Measurements from ENCODE around the gene TMEM234. TPM values are rescaled to one million over a fixed set of nuclear protein-coding genes. Genes with fewer than 3 reads are reported as not detected.
A peak's percentile ranks its signal among the peaks of the same experiment; 100 is the strongest.
"Not testable (repeated sequence)": the region's sequence is repeated elsewhere in the genome, so short reads cannot be mapped to it uniquely, and the experiment has no call there.

Gene TMEM234
- 10 to 100 TPM; 20.2 to 32.3 (median 27.1) TPM for polyA plus RNA-seq (ENCODE audit: insufficient read length in 4 of 4)

- peak in 2 of 4 donors; percentile 87 to 92 for DNase-seq (ENCODE audit: low read depth in 4 of 4, low spot score in 2 of 4)
These were observed at the start of gene TMEM234, which contains the start of gene EIF3I for GRCh38 chr1:32221980-32222755. Gene TMEM234, minus strand, starts transcription at chr1:32222353. Its CDS starts 31 bp downstream, at chr1:32222322. Gene EIF3I, plus strand, starts transcription at chr1:32222407. Its CDS starts 35 bp downstream, at chr1:32222442.

- DNase-seq (ENCODE audit: low read depth in 4 of 4, low spot score in 2 of 4), result no peak
These were observed 47.6 kb upstream of the TMEM234 start for GRCh38 chr1:32269744-32270143.

GRCh38 chr1:32266921-32267591 is 44.9 kb upstream of the TMEM234 start:
- no peak for DNase-seq (ENCODE audit: low read depth in 4 of 4, low spot score in 2 of 4)

GRCh38 chr1:32265846-32266245 is 43.7 kb upstream of the TMEM234 start:
- DNase-seq (ENCODE audit: low read depth in 4 of 4, low spot score in 2 of 4), result no peak

GRCh38 chr1:32263744-32264143 is 41.6 kb upstream of the TMEM234 start:
- DNase-seq (ENCODE audit: low read depth in 4 of 4, low spot score in 2 of 4), result no peak

GRCh38 chr1:32263236-32263593 is 41.1 kb upstream of the TMEM234 start:
- DNase-seq (ENCODE audit: low read depth in 4 of 4, low spot score in 2 of 4), result not testable (repeated sequence)

- DNase-seq (ENCODE audit: low read depth in 4 of 4, low spot score in 2 of 4), result no peak
These were observed 35.0 kb upstream of the TMEM234 start for GRCh38 chr1:32257227-32257508.

- DNase-seq (ENCODE audit: low read depth in 4 of 4, low spot score in 2 of 4), result no peak
These were observed 34.5 kb upstream of the TMEM234 start for GRCh38 chr1:32256473-32257226.

- DNase-seq (ENCODE audit: low read depth in 4 of 4, low spot score in 2 of 4), result no peak
These were observed 33.2 kb upstream of the TMEM234 start for GRCh38 chr1:32255072-32256071.

- DNase-seq (ENCODE audit: low read depth in 4 of 4, low spot score in 2 of 4), result no peak
These were observed 29.0 kb upstream of the TMEM234 start, which contains the start of gene LCK for GRCh38 chr1:32250893-32251716. Gene LCK, plus strand, starts transcription at chr1:32251265. Its CDS starts 23,065 bp downstream, at chr1:32274330.

GRCh38 chr1:32249831-32250525 is 27.8 kb upstream of the TMEM234 start:
- DNase-seq (ENCODE audit: low read depth in 4 of 4, low spot score in 2 of 4), result no peak

- no peak for DNase-seq (ENCODE audit: low read depth in 4 of 4, low spot score in 2 of 4)
These were observed 26.1 kb upstream of the TMEM234 start for GRCh38 chr1:32247983-32248889.

GRCh38 chr1:32247452-32247851 is 25.3 kb upstream of the TMEM234 start:
- no peak for DNase-seq (ENCODE audit: low read depth in 4 of 4, low spot score in 2 of 4)

- DNase-seq (ENCODE audit: low read depth in 4 of 4, low spot score in 2 of 4), result no peak
These were observed 24.7 kb upstream of the TMEM234 start, which contains the start of gene FAM167B for GRCh38 chr1:32246888-32247273. Gene FAM167B, plus strand, starts transcription at chr1:32247222. Its CDS starts 200 bp downstream, at chr1:32247422.

GRCh38 chr1:32242341-32242851 is 20.2 kb upstream of the TMEM234 start:
- DNase-seq (ENCODE audit: low read depth in 4 of 4, low spot score in 2 of 4), result no peak

- DNase-seq (ENCODE audit: low read depth in 4 of 4, low spot score in 2 of 4), result peak in 1 of 4 donors; percentile 52
These were observed 19.0 kb upstream of the TMEM234 start for GRCh38 chr1:32241001-32241763.
